GM13976 (cell line): ENCODE results near the gene GATA5.
"Not testable (repeated sequence)": the region's sequence is repeated elsewhere in the genome, so short reads cannot be mapped to it uniquely, and the experiment has no call there.

Source experiments
- DNase-seq: peaks from one replicate; pipeline ENCODE4 v3.0.0; 2012; ENCODE audit warnings: low spot score
- CTCF ChIP-seq: IDR thresholded peaks from 2 replicates; pipeline ENCODE4 v1.5.1; 2012; ENCODE audit warnings: borderline replicate concordance, mild to moderate bottlenecking; ENCODE audit not compliant: insufficient read depth; ENCODE audit errors: extremely low read depth, missing control alignments, control extremely low read depth
- in situ Hi-C: fragments of 300-500 bp; cut with MboI; formaldehyde crosslinking; loops from one replicate; pipeline ENCODE4 v1.12.0; 2022; ENCODE audit warnings: low sequenced_read_pairs, mixed read lengths, inconsistent platforms; ENCODE audit not compliant: unreplicated experiment

Gene GATA5

GRCh38 chr20:62428396-62429295 lies 47.1 kb downstream of the GATA5 start:
- no peak for TF ChIP-seq CTCF
- no peak for DNase-seq
- in situ Hi-C loops: no loop called here

- DNase-seq: no peak
- TF ChIP-seq CTCF: no peak
- in situ Hi-C loops: no loop called here
Observed at GRCh38 chr20:62428002-62428372, 47.8 kb downstream of the GATA5 start.

- in situ Hi-C loops: no loop called here
- DNase-seq: no peak
- no peak for TF ChIP-seq CTCF
Observed at GRCh38 chr20:62427172-62428001, 48.4 kb downstream of the GATA5 start, which contains the start of gene RBBP8NL. TSS of gene RBBP8NL (minus strand) at chr20:62427539. CDS start at chr20:62419647, 7,892 bp downstream.

GRCh38 chr20:62426699-62427131 lies 49.1 kb downstream of the GATA5 start:
- DNase-seq: no peak
- TF ChIP-seq CTCF: no peak
- in situ Hi-C loops: no loop called here

GRCh38 chr20:62426059-62426348 lies 49.8 kb downstream of the GATA5 start:
- DNase-seq, in situ Hi-C loops: not testable (repeated sequence)

GRCh38 chr20:62425281-62426058 lies 50.3 kb downstream of the GATA5 start:
- in situ Hi-C loops: no loop called here
- TF ChIP-seq CTCF: no peak
- DNase-seq: no peak
